Amniotic stem cell (primary cell): ENCODE measurements around the gene JAKMIP1.
"Not testable (repeated sequence)": the region's sequence is repeated elsewhere in the genome, so short reads cannot be mapped to it uniquely, and the experiment has no call there.

Source experiments
- DNase-seq: peaks from one replicate; lab custom pipeline; 2025; lab: John Stamatoyannopoulos, UW

The JAKMIP1 gene

GRCh38 chr4:6229095-6229494 lies 28.7 kb upstream of the JAKMIP1 start:
- DNase-seq = no peak

GRCh38 chr4:6228158-6229067 lies 28.1 kb upstream of the JAKMIP1 start:
- no peak for DNase-seq

GRCh38 chr4:6227412-6228157 lies 27.2 kb upstream of the JAKMIP1 start:
- no peak for DNase-seq

- DNase-seq = no peak
Observed at GRCh38 chr4:6226506-6226905, 26.2 kb upstream of the JAKMIP1 start.

GRCh38 chr4:6225469-6225868 lies 25.1 kb upstream of the JAKMIP1 start:
- DNase-seq = no peak

- no peak for DNase-seq
Observed at GRCh38 chr4:6224735-6225134, 24.4 kb upstream of the JAKMIP1 start.

GRCh38 chr4:6222761-6223292 lies 22.5 kb upstream of the JAKMIP1 start:
- no peak for DNase-seq

- no peak for DNase-seq
Observed at GRCh38 chr4:6221851-6222760, 21.8 kb upstream of the JAKMIP1 start.

GRCh38 chr4:6221301-6221850 lies 21.0 kb upstream of the JAKMIP1 start:
- DNase-seq = no peak

- DNase-seq = no peak
Observed at GRCh38 chr4:6217716-6218381, 17.5 kb upstream of the JAKMIP1 start.

- no peak for DNase-seq
Observed at GRCh38 chr4:6216588-6216987, 16.2 kb upstream of the JAKMIP1 start.

GRCh38 chr4:6209921-6210320 lies 9.6 kb upstream of the JAKMIP1 start:
- no peak for DNase-seq

- not testable (repeated sequence) for DNase-seq
Observed at GRCh38 chr4:6209291-6209690, 8.9 kb upstream of the JAKMIP1 start.

- no peak for DNase-seq
Observed at GRCh38 chr4:6208416-6208815, 8.1 kb upstream of the JAKMIP1 start.

GRCh38 chr4:6207602-6208001 lies 7.3 kb upstream of the JAKMIP1 start:
- DNase-seq = no peak

GRCh38 chr4:6206771-6207290 lies 6.5 kb upstream of the JAKMIP1 start:
- no peak for DNase-seq

- no peak for DNase-seq
Observed at GRCh38 chr4:6205973-6206372, 5.6 kb upstream of the JAKMIP1 start.

GRCh38 chr4:6205567-6205931 lies 5.2 kb upstream of the JAKMIP1 start:
- DNase-seq = no peak

GRCh38 chr4:6204871-6205566 lies 4.7 kb upstream of the JAKMIP1 start:
- DNase-seq = no peak

GRCh38 chr4:6204098-6204497 lies 3.7 kb upstream of the JAKMIP1 start:
- DNase-seq = no peak
